GM10266 (cell line): Measurements from ENCODE around the gene PLA2G3.

Source experiments
- DNase-seq: peaks from one replicate; pipeline ENCODE4 v3.0.0; 2012; ENCODE audit errors: extremely low spot score
- TF ChIP-seq, protein P1 (sequence below): IDR thresholded peaks from 2 replicates; pipeline ENCODE4 v1.5.1; 2012; ENCODE audit warnings: mild to moderate bottlenecking, low read depth; ENCODE audit not compliant: control insufficient read depth, insufficient read depth; ENCODE audit errors: missing control alignments

Gene PLA2G3

DNA sequence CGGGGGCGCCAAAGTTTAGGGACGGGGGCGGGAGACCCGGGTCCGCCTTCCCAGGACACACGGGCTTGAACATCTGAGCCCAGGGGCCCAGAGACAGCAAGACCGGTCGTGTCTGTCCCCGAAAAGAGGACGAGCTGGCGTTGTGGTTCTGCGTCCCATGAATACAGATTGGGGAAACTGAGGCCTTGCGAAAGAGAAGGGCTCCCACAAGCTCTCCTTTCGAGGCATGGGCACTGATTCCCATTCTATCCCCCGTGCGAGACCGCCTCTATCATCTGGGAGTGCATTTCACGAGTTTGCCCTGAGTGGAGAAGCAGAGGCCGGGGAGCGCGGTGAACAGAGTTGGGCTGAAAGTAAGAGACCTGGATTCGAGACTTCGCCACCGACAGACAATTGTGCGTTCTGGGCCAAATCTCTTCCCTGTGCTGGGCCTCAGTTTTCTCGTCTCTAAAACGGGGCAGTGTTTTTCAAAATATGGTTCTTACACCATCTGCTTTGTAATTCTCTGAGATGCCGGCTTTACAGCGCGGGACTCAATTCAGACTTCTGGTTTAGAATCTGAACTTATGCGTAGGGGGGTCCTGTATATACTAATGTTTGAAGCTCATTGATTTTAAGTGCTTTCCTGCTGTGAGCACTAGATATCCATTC lies 20.1 kb upstream of the PLA2G3 start:
- no peak for DNase-seq

DNA sequence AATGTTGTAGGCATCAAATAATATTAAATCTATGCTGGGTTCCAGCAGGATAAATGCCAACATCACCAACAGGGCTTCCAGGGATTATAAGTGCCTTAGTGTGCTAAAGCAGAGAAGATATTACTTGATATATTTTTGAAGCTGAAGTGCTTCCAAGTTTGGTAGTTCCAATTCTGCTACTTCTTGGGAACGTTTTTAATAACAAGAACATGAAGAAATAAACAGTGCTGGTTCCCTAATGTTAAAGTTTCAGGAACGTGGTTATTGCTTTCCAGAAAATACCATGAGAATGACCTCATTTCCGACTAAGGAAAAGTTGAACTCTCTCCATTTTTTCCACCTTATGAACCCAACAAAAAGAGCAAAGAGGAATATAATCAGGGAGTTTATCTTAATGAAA lies 15.1 kb upstream of the PLA2G3 start:
- DNase-seq: no peak
- TF ChIP-seq, protein P1, sequence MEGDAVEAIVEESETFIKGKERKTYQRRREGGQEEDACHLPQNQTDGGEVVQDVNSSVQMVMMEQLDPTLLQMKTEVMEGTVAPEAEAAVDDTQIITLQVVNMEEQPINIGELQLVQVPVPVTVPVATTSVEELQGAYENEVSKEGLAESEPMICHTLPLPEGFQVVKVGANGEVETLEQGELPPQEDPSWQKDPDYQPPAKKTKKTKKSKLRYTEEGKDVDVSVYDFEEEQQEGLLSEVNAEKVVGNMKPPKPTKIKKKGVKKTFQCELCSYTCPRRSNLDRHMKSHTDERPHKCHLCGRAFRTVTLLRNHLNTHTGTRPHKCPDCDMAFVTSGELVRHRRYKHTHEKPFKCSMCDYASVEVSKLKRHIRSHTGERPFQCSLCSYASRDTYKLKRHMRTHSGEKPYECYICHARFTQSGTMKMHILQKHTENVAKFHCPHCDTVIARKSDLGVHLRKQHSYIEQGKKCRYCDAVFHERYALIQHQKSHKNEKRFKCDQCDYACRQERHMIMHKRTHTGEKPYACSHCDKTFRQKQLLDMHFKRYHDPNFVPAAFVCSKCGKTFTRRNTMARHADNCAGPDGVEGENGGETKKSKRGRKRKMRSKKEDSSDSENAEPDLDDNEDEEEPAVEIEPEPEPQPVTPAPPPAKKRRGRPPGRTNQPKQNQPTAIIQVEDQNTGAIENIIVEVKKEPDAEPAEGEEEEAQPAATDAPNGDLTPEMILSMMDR: no peak

More for the DNA sequence above, 20.1 kb upstream of the PLA2G3 start:
- TF ChIP-seq, protein P1: no peak

DNA sequence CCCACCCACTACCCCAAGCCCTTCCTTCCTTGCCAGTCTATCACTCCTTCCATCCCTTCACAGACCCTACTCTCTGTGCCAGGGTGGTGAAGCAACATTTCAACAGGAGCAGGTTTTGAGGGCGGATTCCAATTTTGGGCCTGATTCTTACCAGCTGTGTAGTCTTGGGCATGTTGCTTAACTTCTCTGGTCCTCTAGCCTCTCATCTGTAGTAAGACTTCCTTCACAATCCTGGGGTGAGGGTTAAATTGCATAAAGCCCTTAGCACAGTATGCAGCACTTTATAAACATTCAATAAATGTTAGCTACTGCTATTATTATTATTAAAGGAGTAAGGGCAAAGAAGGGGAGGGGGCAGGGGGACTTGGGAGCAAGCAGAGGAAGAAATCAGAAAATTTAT lies 14.7 kb upstream of the PLA2G3 start:
- TF ChIP-seq, protein P1: no peak
- no peak for DNase-seq

DNA sequence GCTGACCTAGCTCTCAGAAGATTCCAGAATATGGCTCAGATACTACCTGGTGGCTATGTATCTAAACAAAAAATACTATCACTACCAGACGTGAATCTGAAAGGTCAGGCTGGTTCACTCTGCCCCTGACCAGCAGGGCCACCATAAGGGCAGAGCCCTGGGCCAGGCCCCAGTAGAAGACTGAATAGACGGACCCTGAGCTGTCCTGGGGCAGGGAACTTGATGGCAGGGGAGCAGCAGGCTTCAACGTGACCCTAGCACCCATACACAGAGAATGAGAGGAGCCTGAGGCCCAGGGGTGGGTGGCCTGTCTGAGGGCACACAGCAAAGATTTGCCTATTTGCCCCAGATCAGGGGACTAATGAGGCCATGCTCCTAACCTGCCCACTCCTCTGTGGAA lies 13.0 kb upstream of the PLA2G3 start:
- TF ChIP-seq, protein P1: no peak
- no peak for DNase-seq

DNA sequence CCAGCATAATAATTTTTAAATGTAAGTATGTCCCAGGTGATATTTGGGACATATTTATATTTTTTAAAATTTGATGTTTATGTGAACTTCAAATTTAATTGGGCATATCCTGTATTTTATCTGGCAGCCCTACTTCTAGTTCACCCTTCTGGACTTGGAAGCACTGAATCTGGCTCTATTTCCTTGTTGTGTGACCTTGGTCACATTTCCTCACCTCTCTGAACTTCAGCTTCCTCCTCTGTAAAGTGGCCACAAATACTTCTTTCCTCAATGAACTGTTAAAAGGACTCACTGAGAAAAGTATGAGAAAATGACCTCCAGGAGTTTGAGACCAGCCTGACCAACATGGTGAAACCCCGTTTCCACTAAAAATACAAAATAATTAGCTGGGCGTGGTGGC lies 11.6 kb upstream of the PLA2G3 start:
- TF ChIP-seq, protein P1: no peak
- no peak for DNase-seq

DNA sequence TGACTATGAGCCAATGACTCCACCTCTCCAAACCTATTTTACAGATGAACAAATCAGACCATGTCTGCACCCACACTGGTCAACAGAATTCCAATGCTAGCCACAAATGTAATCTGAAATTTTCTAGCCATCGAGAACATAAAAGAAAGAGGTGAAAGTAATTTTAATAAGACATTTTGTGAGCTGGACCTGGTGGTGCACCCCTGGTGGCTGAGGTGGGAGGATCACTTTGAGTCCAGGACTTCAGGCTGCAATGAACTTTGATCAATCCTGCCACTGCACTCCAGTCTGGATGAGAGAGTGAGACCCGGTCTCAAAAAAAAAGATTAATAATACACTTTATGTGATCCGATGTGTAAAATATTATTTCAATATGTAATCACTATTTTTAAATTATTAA lies 10.3 kb upstream of the PLA2G3 start:
- TF ChIP-seq, protein P1: no peak
- DNase-seq: no peak

DNA sequence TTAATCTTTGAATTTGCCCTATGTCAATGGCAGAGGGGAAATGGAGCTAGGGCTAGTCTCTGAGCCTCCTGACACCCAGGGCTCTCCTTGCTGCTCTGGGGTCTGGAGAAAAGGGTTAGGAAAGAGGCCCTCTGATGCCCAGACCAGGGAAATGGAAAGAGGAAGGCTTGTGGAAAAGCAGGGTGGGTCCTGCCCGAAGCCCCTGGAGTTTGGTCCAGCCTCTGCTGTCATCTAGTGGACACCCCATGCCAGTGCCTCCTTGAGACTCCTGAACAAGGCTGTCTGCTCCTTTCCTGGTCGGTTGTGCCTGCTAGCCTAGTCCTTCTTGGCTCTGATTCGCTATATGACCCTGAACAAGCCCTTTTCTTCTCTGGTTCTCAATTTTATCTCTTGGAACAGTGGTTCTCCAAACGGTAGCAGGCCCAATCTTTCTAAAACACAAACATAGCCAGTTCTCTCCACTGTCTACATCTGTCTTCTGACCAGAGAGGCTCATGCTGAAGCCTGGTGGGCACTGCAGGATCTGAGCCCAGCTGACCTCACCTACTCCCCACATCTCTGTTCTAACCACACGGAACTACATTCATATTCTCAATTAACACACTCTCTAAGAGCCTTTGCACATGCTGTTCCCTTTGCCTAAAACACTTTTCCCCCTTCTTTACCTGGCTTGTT lies 8.8 kb upstream of the PLA2G3 start:
- DNase-seq: peak; percentile 71
- TF ChIP-seq, protein P1: peak; percentile 72
